ENCODE results near the gene DMBT1. TPM values are rescaled to one million over a fixed set of nuclear protein-coding genes. Genes with fewer than 3 reads are reported as not detected.

DMBT1 gene
- polyA plus RNA-seq, 1 donor (not counting 4 experiments of a cell fraction or from before 2014, with no cell fraction given), result 0.04 TPM

DNA sequence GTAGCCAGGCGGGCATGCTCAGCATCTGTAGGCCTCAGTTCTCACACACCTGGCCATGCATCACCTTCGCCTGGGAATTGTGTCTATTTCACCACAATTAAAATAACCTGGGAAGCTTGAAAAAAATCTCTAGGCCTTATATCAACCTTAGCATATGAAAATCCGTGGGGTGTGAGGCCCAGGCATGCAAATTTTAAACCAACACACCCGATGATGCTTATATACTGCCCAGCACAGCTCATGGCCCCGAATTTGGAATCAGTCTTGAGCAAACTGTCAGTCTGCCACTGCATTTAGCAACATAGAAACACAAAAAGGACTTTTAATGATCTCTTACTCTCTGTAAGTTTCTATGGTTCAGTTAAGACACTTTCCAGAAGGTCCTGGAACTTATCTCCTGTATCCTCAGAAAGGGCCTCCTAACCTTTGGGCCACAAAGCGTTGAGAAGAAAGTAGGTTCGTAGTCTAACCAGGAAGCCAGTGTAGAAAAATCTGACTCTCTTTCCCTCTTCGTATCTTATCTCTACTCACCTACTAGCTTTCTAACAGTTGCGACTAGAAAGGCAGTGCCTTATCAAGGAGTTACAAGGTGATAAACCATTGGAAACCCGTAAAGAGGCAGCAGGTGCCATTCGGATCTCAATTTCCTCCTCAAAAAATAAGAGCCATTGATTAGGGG lies 12.0 kb upstream of the DMBT1 start:
- Histone ChIP-seq H3K27me3 (ENCODE audit: control insufficient read depth, extremely low read depth, insufficient read depth, low read length) (no peaks in the 10 kb centered on the region), H4K20me1 (ENCODE audit: control insufficient read depth, extremely low read depth, insufficient read depth, low read length) (no peaks in the 10 kb centered on the region), H3K9me3 (ENCODE audit: control insufficient read depth, low read depth, low read length) (no peaks in the 10 kb centered on the region), H2AFZ (ENCODE audit: control insufficient read depth, low read length) (no peak overlapping the region), H3K79me2 (ENCODE audit: control insufficient read depth, insufficient read depth, low read length) (no peaks in the 10 kb centered on the region), H3K4me1 (ENCODE audit: control insufficient read depth, extremely low read depth, insufficient read depth, low read length) (peaks cover 5% of the 10 kb centered on the region), H3K36me3 (ENCODE audit: control insufficient read depth in 2 of 2, extremely low read depth in 1 of 2, insufficient read depth in 2 of 2, low read length in 2 of 2) (no peaks in the 10 kb centered on the region), H3K9me1 (ENCODE audit: control insufficient read depth, extremely low read depth, insufficient read depth, low read length) (no peaks in the 10 kb centered on the region), H3K9ac (ENCODE audit: control insufficient read depth, extremely low read depth, insufficient read depth, low read length) (no peak overlapping the region), H3K27ac (ENCODE audit: control insufficient read depth, insufficient read depth, low read length) (no peak overlapping the region), H3K4me3 (ENCODE audit: control insufficient read depth in 2 of 3, extremely low read depth in 1 of 3, insufficient read depth in 2 of 3, low read depth in 1 of 3, low read length in 3 of 3) (no peak overlapping the region), H3K4me2 (ENCODE audit: control insufficient read depth, extremely low read depth, insufficient read depth, low read depth, low read length) (no peak overlapping the region)
- dilution Hi-C loops (cut with MboI; ENCODE audit: extremely low pct_ligation_motif_present, low sequenced_read_pairs), result loop anchor here (25.0 kb wide), 1 partner anchor 164 kb away; no protein-coding TSS in a partner anchor
- TF ChIP-seq, protein P1, sequence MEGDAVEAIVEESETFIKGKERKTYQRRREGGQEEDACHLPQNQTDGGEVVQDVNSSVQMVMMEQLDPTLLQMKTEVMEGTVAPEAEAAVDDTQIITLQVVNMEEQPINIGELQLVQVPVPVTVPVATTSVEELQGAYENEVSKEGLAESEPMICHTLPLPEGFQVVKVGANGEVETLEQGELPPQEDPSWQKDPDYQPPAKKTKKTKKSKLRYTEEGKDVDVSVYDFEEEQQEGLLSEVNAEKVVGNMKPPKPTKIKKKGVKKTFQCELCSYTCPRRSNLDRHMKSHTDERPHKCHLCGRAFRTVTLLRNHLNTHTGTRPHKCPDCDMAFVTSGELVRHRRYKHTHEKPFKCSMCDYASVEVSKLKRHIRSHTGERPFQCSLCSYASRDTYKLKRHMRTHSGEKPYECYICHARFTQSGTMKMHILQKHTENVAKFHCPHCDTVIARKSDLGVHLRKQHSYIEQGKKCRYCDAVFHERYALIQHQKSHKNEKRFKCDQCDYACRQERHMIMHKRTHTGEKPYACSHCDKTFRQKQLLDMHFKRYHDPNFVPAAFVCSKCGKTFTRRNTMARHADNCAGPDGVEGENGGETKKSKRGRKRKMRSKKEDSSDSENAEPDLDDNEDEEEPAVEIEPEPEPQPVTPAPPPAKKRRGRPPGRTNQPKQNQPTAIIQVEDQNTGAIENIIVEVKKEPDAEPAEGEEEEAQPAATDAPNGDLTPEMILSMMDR (optimal IDR thresholded peaks at IDR 0.05 in 1 of 3, IDR thresholded peaks at IDR 0.05 in 1 of 3, conservative IDR thresholded peaks at IDR 0.05 in 1 of 3; ENCODE audit: extremely low read depth in 1 of 3, insufficient read depth in 2 of 3, low read length in 3 of 3), result no peak
- TF ChIP-seq EZH2 (IDR thresholded peaks at IDR 0.05; ENCODE audit: low read length), result no peak
- FAIRE-seq, result no peak
- DNase-seq (ENCODE audit: low read depth, low spot score), result no peak

DNA sequence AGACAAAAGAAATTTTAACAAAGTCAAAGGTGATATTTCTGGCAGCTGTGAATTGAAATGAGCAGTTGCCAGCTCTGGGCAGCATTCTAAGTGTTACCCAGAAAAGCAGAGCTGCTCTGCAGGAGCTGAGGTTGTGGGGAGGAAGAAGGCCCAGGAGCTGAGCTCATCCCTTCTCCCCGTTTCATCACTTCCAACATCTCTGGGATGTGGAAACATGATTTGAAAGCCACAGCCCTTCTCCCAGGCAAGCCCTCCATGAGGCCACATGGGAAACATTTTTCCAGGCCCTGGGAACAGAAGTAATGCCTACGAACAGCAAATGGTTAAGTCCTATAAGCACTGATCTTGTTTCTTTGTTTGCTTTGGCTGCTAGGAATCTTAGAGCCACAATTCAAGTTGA lies 10.9 kb upstream of the DMBT1 start:
- no peaks in the 10 kb centered on the region for H3K27me3 ChIP-seq (ENCODE audit: control insufficient read depth, extremely low read depth, insufficient read depth, low read length)
- no peaks in the 10 kb centered on the region for H3K36me3 ChIP-seq (ENCODE audit: control insufficient read depth in 2 of 2, extremely low read depth in 1 of 2, insufficient read depth in 2 of 2, low read length in 2 of 2)
- no peaks in the 10 kb centered on the region for H3K79me2 ChIP-seq (ENCODE audit: control insufficient read depth, insufficient read depth, low read length)
- TF ChIP-seq, protein P1 (optimal IDR thresholded peaks at IDR 0.05 in 1 of 3, IDR thresholded peaks at IDR 0.05 in 1 of 3, conservative IDR thresholded peaks at IDR 0.05 in 1 of 3; ENCODE audit: extremely low read depth in 1 of 3, insufficient read depth in 2 of 3, low read length in 3 of 3), result no peak
- no peak for TF ChIP-seq EZH2 (IDR thresholded peaks at IDR 0.05; ENCODE audit: low read length)
- H2AFZ ChIP-seq (ENCODE audit: control insufficient read depth, low read length), result no peak overlapping the region
- DNase-seq (ENCODE audit: low read depth, low spot score) (no peak), FAIRE-seq (no peak)
- no peaks in the 10 kb centered on the region for H3K4me1 ChIP-seq (ENCODE audit: control insufficient read depth, extremely low read depth, insufficient read depth, low read length)
- H4K20me1 ChIP-seq (ENCODE audit: control insufficient read depth, extremely low read depth, insufficient read depth, low read length), result no peaks in the 10 kb centered on the region
- H3K27ac ChIP-seq (ENCODE audit: control insufficient read depth, insufficient read depth, low read length), result no peak overlapping the region
- no peak overlapping the region for H3K4me3 ChIP-seq (ENCODE audit: control insufficient read depth in 2 of 3, extremely low read depth in 1 of 3, insufficient read depth in 2 of 3, low read depth in 1 of 3, low read length in 3 of 3)
- no peak overlapping the region for H3K4me2 ChIP-seq (ENCODE audit: control insufficient read depth, extremely low read depth, insufficient read depth, low read depth, low read length)
- no peak overlapping the region for H3K9ac ChIP-seq (ENCODE audit: control insufficient read depth, extremely low read depth, insufficient read depth, low read length)
- H3K9me3 ChIP-seq (ENCODE audit: control insufficient read depth, low read depth, low read length), result no peaks in the 10 kb centered on the region
- H3K9me1 ChIP-seq (ENCODE audit: control insufficient read depth, extremely low read depth, insufficient read depth, low read length), result no peaks in the 10 kb centered on the region
- dilution Hi-C loops (cut with MboI; ENCODE audit: extremely low pct_ligation_motif_present, low sequenced_read_pairs), result loop anchor here (25.0 kb wide), 1 partner anchor 163 kb away; no protein-coding TSS in a partner anchor

Measured in keratinocyte (primary cell).